ENCODE data around the gene SLC7A7. TPM values are rescaled to one million over a fixed set of nuclear protein-coding genes. Genes with fewer than 3 reads are reported as not detected.
A peak's percentile ranks its signal among the peaks of the same experiment; 100 is the strongest.

Gene SLC7A7
- total and polyA plus RNA-seq, 8 donors, result 3.1 to 29.4 (median 8.1) TPM; not detected in 2

DNA sequence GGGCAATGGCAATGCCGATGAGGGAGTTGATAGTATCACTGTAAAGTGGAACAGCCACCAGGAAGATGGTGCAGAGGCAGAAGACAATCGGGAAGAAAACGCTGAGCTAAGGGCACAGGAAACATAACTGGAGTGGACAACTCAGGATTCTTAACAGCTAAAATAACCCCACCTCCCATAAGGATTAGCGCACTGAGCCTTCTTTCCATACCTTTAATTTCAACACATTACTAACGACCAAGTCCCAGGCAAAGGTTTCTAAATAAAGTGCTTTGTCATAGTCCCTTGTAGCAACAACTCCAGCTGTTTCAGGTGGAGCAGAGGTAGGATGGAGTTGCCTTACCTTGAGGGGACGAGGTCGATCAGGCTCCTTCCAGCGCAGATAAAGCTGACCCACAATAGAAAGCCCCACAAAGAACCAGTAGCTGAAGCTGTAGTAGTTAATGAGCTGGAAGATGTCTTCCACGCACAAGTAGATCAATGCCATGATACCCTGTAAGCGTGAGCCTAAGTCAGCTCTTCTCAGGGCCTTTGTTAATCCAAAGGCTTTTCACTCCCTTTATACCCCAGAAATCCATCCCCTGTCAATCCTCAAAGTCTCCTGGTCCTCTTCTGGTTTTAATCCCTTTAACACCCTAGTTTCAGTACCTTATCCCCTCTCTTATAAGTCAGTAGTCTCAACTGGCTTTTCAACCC lies 41.1 kb downstream of the SLC7A7 start:
- no peaks in the 10 kb centered on the region for H3K9me3 ChIP-seq
- no peak overlapping the region for H3K4me3 ChIP-seq
- DNase-seq, result no peak
- H3K27me3 ChIP-seq, result no peaks in the 10 kb centered on the region
- peaks cover 37 to 71% (median 56%) of the 10 kb centered on the region in 4 donors for H3K36me3 ChIP-seq
- TF ChIP-seq, protein P1, sequence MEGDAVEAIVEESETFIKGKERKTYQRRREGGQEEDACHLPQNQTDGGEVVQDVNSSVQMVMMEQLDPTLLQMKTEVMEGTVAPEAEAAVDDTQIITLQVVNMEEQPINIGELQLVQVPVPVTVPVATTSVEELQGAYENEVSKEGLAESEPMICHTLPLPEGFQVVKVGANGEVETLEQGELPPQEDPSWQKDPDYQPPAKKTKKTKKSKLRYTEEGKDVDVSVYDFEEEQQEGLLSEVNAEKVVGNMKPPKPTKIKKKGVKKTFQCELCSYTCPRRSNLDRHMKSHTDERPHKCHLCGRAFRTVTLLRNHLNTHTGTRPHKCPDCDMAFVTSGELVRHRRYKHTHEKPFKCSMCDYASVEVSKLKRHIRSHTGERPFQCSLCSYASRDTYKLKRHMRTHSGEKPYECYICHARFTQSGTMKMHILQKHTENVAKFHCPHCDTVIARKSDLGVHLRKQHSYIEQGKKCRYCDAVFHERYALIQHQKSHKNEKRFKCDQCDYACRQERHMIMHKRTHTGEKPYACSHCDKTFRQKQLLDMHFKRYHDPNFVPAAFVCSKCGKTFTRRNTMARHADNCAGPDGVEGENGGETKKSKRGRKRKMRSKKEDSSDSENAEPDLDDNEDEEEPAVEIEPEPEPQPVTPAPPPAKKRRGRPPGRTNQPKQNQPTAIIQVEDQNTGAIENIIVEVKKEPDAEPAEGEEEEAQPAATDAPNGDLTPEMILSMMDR (IDR thresholded peaks at IDR 0.05), result no peak
- peak in 1 of 3 donors; percentile 20 for TF ChIP-seq POLR2AphosphoS5 (IDR thresholded peaks at IDR 0.05)
- WGBS, 5 donors, result 84 to 89% (median 88%) methylated on average over 10 of the region's 10 CpGs
- no peak overlapping the region for H3K27ac ChIP-seq
- intact Hi-C loops (cut with DNase I; ENCODE audit: low total_unique reads), result no loop called here
- peaks cover 0 to 10% (median 0%) of the 10 kb centered on the region in 4 donors for H3K4me1 ChIP-seq

DNA sequence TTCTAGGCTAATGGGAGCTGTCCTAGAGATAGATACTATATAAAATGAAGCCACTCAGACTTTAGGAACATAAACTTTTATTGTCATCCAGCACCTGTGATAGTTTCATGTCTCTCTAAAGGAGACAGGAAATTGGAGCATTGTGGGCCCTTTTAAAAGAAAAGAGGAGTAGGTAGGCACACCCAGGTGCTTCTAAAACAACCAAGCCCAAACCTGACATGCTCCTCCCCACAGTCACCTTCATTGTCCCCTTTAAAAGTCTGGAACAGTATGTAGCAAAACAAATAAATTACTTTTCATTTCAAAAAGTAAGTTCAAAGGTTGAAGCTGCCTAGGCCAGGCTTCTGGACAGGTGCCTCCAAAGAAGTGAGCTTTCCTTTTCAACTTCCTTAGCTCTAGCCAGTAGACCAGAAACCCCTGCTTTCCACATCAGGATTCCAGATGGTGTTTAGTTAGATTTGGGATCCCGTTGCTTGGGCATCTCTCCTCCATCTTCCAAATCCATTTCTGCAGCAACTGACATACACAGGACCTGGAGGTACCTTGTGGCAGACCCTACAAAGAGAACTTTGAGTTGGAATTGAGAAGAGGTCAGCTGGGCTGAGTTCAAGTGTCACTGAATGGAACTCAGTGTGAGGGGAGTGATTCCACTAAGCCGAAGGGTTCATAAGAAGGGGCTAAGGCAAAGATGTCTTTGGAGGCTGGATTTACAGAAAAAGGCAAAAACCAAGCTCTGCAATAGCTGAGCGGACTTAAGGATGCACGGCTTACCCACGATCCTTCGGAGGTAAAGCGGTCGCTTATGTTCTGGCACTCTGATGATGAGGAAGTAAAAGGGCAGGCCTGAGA lies 41.8 kb downstream of the SLC7A7 start:
- H3K4me1 ChIP-seq, result peaks cover 0 to 18% (median 3%) of the 10 kb centered on the region in 4 donors
- intact Hi-C loops (cut with DNase I; ENCODE audit: low total_unique reads), result no loop called here
- 91 to 95% (median 93%) methylated on average over 8 of the region's 8 CpGs for WGBS, 5 donors
- TF ChIP-seq POLR2A (IDR thresholded peaks at IDR 0.05) (no peak), POLR2AphosphoS5 (IDR thresholded peaks at IDR 0.05) (no peak), EP300 (IDR thresholded peaks at IDR 0.05) (no peak)
- TF ChIP-seq, protein P1 (IDR thresholded peaks at IDR 0.05), result no peak
- no peaks in the 10 kb centered on the region for H3K9me3 ChIP-seq
- no peak overlapping the region for H3K4me3 ChIP-seq
- peaks cover 37 to 79% (median 64%) of the 10 kb centered on the region in 4 donors for H3K36me3 ChIP-seq
- H3K27me3 ChIP-seq, result no peaks in the 10 kb centered on the region
- DNase-seq, result no peak
- H3K27ac ChIP-seq, result no peak overlapping the region

DNA sequence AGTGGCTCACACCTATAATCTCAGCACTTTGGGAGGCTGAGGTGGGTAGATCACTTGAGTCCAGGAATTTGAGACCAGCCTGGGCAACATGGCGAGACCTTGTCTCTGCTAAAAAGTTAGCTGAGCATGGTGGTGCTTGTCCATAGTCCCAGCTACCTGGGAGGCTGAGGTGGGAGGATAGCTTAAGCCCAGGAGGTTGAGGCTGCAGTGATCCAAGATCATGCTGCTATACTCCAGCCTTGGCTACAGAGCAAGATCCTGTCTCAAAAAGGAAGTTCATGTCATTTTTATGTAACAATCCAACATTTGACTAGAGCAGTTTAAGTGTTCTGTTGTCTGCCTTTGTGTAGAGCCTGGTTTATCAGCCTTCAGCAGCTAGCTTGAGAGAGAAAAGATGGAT lies 42.5 kb downstream of the SLC7A7 start:
- Histone ChIP-seq H3K27me3 (no peaks in the 10 kb centered on the region), H3K36me3 (peaks cover 37 to 84% (median 71%) of the 10 kb centered on the region in 4 donors)
- TF ChIP-seq EP300 (IDR thresholded peaks at IDR 0.05), result no peak
- no peak for TF ChIP-seq POLR2A (IDR thresholded peaks at IDR 0.05)
- TF ChIP-seq, protein P1 (IDR thresholded peaks at IDR 0.05), result no peak
- TF ChIP-seq POLR2AphosphoS5 (IDR thresholded peaks at IDR 0.05), result no peak

DNA sequence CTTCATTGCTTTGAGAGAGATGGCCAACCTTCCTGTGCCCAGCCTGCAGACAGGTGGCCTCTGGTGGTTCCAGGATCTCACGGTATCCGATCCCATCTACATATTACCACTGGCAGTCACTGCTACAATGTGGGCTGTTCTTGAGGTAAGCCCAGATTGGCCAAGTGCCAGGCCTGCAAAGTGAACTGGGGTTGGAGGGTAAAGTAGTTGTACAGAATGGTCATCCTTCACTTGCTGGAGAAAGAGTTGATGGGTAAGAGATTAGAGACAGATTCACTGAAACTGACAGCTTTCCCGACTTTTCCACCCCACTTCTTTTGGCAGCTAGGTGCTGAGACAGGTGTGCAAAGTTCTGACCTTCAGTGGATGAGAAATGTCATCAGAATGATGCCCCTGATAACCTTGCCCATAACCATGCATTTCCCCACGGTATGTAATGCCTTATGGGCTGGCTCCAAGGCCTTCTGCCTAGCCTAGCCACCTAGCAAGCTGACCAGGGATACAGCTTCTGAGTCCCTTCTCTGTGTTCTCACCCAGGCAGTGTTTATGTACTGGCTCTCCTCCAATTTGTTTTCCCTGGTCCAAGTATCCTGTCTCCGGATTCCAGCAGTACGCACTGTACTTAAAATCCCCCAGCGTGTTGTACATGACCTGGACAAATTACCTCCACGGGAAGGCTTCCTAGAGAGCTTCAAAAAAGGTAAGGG lies 44.6 kb downstream of the SLC7A7 start:
- no peaks in the 10 kb centered on the region for H3K27me3 ChIP-seq

More for the DNA sequence above, 42.5 kb downstream of the SLC7A7 start:
- no peaks in the 10 kb centered on the region for H3K9me3 ChIP-seq
- 89 to 100% (median 98%) methylated on average over 1 of the region's 1 CpG for WGBS, 5 donors
- peaks cover 6 to 21% (median 9%) of the 10 kb centered on the region in 4 donors for H3K4me1 ChIP-seq
- H3K4me3 ChIP-seq, result no peak overlapping the region
- DNase-seq, result no peak
- no peak overlapping the region for H3K27ac ChIP-seq
- intact Hi-C loops (cut with DNase I; ENCODE audit: low total_unique reads), result no loop called here

More for the DNA sequence above, 44.6 kb downstream of the SLC7A7 start:
- H3K36me3 ChIP-seq, result peaks cover 37 to 76% (median 69%) of the 10 kb centered on the region in 4 donors
- no peak overlapping the region for H3K27ac ChIP-seq
- no peaks in the 10 kb centered on the region for H3K9me3 ChIP-seq
- no peak overlapping the region for H3K4me3 ChIP-seq
- H3K4me1 ChIP-seq, result peaks cover 12 to 26% (median 19%) of the 10 kb centered on the region in 4 donors
- DNase-seq, result no peak
- intact Hi-C loops (cut with DNase I; ENCODE audit: low total_unique reads), result no loop called here
- WGBS, 5 donors, result 76 to 87% (median 83%) methylated on average over 8 of the region's 8 CpGs
- TF ChIP-seq, protein P1 (IDR thresholded peaks at IDR 0.05), result no peak
- TF ChIP-seq POLR2AphosphoS5 (IDR thresholded peaks at IDR 0.05) (no peak), POLR2A (IDR thresholded peaks at IDR 0.05) (no peak), EP300 (IDR thresholded peaks at IDR 0.05) (no peak)
